G401 (cell line): ENCODE data around the gene NUMA1. TPM values are rescaled to one million over a fixed set of nuclear protein-coding genes. Genes with fewer than 3 reads are reported as not detected.

Experiments used
- DNase-seq: peaks from one replicate; pipeline ENCODE4 v3.0.0-alpha.2; 2015; ENCODE audit warnings: low spot score
- in situ Hi-C: cut with HindIII; loops from 2 replicates; pipeline ENCODE4 v1.10.0; 2016; ENCODE audit warnings: low sequenced_read_pairs, mixed read lengths
- total RNA-seq: library from RNA; depleted of rRNA; stranded (reverse); fragments of >200 nt; shearing (Covaris generic); gene quantifications from 2 replicates; pipeline ENCODE4 v1.2.3, GENCODE V29; 2014; rRNA removed

NUMA1 gene, protein sequence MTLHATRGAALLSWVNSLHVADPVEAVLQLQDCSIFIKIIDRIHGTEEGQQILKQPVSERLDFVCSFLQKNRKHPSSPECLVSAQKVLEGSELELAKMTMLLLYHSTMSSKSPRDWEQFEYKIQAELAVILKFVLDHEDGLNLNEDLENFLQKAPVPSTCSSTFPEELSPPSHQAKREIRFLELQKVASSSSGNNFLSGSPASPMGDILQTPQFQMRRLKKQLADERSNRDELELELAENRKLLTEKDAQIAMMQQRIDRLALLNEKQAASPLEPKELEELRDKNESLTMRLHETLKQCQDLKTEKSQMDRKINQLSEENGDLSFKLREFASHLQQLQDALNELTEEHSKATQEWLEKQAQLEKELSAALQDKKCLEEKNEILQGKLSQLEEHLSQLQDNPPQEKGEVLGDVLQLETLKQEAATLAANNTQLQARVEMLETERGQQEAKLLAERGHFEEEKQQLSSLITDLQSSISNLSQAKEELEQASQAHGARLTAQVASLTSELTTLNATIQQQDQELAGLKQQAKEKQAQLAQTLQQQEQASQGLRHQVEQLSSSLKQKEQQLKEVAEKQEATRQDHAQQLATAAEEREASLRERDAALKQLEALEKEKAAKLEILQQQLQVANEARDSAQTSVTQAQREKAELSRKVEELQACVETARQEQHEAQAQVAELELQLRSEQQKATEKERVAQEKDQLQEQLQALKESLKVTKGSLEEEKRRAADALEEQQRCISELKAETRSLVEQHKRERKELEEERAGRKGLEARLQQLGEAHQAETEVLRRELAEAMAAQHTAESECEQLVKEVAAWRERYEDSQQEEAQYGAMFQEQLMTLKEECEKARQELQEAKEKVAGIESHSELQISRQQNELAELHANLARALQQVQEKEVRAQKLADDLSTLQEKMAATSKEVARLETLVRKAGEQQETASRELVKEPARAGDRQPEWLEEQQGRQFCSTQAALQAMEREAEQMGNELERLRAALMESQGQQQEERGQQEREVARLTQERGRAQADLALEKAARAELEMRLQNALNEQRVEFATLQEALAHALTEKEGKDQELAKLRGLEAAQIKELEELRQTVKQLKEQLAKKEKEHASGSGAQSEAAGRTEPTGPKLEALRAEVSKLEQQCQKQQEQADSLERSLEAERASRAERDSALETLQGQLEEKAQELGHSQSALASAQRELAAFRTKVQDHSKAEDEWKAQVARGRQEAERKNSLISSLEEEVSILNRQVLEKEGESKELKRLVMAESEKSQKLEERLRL (N-terminal part only)
- total RNA-seq, result 128 and 136 TPM in 2 replicates

DNA sequence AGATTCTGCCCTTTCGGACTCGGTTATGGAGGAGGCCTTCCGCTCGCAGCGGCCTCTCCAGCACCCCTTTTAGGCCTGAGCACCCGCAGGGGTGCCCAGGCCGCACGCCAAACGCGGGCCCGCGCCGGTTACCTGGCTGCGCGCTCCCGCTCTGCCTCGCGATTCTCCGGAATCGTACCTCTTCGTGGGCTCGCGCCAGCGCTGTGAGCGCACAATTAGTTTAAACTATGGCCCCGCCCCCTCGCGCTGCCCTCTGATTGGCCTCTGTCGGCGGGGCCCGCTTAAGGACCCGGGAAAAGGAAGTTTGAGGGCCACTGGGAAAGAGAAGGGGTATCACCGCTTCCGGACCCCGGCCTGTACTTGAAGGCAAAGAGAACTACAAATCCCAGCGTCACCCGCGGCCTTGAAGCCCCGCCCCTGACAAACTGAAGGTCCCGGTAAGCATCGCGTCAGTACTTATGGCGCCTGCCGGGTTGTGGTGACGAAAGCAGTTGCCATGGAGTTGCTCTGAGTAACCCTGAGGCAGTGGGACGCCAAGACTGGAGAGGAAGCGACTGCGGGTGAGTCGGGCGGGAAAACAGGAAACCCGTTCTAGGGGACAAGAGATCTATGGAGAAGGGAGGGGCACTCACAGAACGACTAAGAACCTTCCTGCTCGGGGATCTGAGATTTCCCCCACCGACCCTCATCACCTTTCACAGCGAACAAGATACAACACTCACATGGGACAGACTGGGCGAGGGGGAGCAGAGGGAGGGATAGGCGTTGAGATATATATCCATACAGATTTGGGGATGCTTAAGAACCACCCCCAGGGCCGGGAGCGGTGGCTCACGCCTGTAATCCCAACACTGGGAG is at the start of gene NUMA1, which contains the start of gene LRRC51:
Gene NUMA1, minus strand, starts transcription at position 217 of the 858 bp plus-strand sequence. CDS start 44,599 bp downstream, outside the sequence.
Gene LRRC51, plus strand, starts transcription at position 525 of the 858 bp plus-strand sequence. CDS start 8,234 bp downstream, outside the sequence.
- in situ Hi-C loops, result no loop called here

DNA sequence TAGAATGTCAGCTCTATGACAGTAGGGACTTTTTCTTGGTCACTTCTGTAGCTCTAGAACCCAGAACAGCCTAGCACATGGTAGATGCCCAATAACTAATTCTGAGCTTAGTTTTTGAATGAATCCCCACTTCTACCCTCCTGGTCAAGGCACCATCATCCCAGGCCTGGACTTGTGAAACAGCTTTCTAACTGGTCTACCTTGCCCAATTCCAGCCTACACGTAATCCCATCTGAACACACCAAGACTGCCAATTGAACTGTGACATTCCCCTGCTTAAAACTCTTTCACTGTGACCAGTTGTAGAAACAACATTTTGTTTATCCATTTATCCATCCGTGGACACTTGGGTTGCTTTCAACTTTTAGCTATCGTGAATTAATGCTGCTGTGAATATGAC is 49.0 kb upstream of the NUMA1 start:
- in situ Hi-C loops, result no loop called here
- DNase-seq, result no peak

More for the DNA sequence above, at the start of gene NUMA1, which contains the start of gene LRRC51:
- DNase-seq, result peak; percentile 100

DNA sequence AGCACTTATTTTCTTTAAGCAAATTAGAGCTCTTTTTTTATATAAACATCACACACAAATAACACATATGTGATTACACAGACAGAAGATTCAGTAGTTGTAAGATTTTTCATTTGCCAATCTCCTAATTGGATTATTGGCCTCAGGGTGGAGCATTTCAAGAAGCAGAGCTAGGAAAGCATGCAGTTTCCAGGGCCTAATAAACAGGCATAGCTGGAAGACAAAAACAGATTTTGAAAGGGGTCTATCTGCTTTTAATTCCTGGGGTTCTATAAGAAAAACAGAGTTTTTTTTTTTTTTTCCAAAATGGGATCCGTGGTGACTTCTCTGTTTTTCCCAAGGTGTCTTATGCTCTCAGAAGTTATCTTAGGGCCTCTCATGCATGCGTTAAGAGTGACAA is 47.6 kb upstream of the NUMA1 start:
- DNase-seq, result no peak
- in situ Hi-C loops, result no loop called here

DNA sequence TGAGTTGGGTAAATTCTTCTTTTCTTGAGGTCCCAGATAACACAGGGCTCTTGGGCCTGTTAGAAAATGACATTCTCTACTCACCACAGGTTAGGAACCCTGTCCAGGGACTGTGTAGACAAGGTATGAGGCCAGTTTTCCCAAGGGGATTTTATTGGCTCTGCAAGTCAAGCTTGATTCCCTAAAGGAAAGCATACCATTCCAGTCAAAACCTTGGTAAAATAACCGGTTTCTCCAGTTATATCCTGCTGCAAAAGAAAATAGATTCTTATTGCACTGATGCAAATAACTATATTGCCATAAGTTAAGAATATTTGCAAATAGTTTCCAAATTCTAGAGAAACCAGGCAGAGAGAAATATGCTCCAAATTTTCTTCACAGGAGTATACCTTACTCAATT is 45.6 kb upstream of the NUMA1 start:
- no peak for DNase-seq
- in situ Hi-C loops, result no loop called here

DNA sequence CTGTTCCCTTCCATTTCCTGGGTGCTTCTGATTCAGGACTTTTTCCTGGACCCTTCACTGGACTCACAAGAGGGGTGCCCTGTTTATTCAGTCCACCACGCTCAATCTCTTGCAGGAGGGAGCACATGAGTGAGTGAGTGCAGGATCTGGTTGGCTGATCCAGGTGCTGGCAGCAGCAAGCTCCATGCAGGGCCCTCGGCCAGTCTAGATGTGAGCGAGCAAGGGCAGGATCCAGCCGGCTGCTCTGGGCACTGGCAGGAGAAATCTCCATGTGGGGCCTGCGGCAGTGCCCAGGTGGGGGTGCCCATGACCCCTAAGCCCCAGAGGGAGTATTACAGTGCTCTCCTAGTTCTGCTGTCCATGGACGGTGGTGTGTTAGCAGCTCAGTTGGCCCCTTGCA is 43.7 kb upstream of the NUMA1 start:
- no peak for DNase-seq
- in situ Hi-C loops, result no loop called here

DNA sequence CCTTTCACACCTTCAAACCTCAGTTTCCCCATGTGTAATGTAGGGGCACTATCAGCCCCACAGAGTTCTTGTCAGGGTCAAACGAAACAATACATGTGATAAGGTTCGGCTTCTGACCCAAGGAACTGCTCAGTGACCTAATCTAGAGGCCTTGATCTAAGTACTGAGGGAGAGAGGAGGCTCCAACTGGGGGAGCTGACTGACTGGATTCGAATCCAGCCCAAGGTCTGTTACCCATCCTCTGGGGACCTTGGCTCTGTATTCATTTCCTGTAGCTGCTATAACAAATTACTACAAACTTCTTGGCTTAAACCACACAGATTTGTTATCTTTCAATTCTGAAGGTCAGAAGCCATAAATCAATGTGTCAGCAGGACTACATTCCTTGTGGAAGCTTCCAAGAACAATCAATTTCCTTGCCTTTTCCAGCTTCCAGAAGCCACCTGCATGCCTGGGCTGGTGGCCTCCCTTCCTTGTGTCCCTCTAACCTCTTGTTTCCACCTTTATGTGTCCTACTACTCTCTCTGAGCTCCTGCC is 42.8 kb upstream of the NUMA1 start:
- in situ Hi-C loops, result no loop called here
- DNase-seq, result no peak

DNA sequence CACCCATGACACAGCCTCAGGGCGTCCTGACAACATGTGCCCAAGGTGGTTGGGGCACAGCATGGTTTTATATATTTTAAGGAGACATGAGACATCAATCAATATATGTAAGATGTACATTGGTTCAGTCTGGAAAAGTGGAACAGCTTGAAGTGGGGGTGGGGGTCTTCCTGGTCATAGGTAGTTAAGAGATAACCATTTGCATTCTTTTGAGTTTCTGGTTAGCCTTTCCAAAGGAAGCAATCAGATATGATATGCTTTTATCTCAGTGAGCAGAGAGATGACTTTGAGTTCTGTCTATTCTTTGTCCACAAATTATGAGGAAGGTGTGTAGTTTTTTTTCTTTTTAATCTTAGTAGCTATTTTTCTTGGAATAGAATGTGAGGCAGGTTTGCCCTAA is 42.3 kb upstream of the NUMA1 start:
- DNase-seq, result no peak
- in situ Hi-C loops, result no loop called here

DNA sequence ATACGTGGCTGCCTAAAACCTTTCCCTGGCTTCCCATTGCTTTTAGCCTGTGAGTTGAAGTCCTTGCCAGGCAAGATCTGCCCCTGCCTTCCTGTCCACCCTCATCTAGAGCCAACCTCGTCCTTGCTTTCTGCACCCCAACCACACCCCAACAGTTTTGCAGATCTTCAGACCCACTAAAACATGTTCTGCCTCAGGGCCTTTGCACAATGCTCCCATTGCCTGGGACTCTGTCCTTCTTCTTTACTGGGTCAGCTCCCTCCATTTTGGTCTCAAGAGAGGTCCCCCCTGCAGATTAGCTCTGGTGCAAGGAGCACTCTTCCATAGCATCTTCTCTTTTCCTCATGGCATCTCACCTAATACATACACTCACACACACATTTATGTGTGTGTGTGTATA is 40.6 kb upstream of the NUMA1 start:
- no peak for DNase-seq
- in situ Hi-C loops, result no loop called here

DNA sequence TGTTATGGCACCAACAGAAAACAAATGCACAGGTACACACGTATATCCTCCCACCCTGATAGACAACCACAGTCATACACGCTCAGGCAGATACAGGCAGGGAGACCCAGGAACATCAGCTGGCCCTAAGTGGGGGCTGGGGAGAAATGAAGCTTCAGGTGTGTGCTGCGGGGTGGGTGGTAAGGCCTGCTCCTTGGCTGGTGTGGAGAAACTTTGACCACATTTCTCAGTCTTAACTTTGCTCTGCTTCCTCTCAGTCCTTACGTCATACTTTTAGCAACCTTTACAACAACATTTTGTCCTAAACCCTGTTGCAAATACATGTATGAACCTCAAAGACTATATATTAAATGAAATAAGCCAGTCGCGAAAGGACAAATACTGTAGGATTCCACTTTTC is 38.9 kb upstream of the NUMA1 start:
- no peak for DNase-seq
- in situ Hi-C loops, result no loop called here

DNA sequence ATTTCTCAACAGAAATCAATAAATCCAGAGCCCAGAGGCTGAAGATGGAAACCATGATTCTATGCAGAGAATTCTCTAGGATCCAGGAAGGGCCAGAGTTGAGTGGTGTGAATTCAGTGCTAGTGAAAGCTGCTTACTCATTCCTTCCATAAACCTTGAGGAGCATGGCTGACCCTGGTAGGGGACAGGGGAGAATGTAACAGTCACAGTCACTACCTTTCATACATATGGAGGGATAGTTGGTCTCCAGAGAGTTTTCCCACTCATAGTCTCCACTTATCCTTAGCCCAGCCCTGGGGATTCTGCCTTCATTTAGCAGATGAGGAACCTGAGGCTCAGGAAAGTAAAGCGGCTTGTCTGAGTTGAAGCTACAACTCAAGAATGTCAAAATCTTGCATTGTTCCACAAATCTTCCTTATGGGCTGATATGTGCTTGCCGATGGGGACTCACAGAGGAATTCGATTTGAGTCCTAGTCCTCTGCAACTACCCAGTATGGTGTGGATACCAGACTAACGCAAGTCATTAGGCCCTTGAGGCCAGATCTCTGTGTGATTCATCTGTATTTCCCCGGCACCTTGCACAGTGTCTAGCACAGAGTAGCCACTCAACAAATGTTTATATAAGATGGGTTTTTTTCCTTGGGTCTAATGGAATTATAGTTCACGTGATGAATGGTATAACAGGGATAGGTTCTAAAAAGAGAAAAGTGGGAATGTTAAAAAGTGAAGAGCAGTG is 35.8 kb upstream of the NUMA1 start:
- no peak for DNase-seq
- in situ Hi-C loops, result no loop called here

DNA sequence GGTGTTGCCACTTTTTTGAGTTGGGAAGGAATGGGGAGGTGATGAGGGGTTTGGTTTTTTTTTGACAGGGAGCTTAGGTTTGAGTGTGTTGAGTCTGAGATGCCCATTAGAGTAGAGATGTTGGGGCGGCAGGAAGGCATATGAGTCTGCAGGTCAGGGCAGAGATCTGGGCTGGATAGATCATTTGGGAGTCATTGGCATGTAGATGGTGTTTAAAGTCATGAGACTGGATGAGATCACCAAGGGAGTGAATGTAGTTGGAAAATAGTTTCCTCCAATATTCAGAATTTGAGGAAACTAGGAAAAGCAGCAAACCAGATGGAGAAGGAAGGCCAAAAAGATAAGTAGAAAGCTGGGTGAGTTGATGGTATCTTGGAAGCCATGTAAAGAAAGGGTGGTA is 34.2 kb upstream of the NUMA1 start:
- in situ Hi-C loops, result no loop called here
- DNase-seq, result no peak

DNA sequence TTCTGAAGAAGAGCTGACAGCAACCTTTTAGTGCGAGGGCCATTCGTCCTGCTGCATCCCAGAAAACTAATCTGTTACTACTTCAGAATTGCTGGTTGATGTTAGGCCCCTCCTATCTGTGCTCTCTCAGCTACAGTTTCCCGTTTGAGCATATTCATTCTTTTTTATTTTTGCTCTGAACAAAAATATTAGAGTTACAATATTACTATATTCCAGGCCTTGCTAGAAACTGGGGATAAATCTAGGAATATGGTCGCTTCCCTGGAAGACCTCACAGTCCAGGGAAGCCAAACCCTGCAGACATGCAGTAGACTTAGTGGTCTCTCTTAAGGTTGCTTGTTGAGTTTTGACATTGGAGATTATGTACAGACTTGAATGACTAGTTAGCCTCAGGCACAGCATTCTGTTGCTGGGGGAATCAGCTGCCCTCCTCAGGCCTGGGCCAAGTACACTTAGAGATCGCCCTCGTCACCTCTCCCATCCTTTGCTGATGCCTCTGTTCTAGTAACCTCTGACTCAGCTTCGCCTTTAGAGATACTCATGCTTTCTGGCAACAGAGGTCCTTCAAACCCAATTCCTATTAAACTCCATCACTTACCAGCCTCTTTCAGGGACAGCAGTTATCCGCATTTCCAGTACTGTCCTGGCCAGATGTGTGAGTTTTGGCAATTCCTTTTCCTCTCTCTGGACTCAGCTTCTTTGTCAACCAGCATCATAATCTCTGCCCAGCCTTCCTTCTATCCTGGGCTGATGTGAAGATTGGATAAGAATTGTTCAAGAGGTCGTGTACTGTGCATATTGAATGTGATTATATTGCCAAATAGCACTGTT is 32.9 kb upstream of the NUMA1 start:
- DNase-seq, result no peak
- in situ Hi-C loops, result no loop called here

DNA sequence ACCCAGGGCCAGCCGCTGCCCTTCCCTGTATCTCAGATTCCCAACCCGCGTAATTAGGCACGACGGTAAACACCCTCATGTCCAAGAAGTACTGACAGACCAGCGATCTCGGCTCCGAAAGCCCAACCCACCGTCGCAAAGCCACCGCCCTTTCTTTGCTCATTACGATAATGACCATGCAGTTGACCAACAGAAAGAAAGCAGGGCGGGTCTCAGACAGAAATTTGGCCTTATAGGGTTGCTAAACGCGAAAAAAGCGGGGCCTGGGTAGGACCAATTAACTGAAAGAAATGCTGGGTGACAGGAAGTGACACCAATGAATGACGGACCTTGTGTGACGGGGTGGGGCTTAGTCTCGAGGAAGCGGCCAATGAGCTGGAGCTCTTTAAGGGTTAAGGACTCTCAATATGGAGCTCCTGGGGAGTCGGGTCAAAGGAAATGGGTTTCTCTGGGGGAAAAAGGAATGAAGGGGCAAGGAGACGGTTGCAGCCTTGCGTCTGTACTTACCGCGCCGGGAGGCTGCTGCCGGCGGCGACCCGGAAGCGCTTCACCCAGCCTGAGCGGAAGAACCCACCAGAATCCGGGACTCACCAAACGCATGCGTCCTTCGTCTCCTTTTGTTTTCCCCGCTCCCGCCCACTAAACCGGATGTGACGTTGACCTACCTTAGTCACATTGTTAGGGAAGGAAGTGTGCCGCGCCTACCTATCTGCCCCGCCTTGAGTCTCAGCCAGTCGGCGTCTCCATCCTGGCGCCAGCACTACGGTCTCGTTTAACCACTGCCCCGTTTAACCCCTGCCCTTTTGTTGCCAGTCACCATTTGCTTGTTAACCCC is 32.0 kb upstream of the NUMA1 start, which contains the start of gene ANAPC15:
Gene ANAPC15, minus strand, starts transcription at position 553 of the 835 bp plus-strand sequence. CDS start 1,419 bp downstream, outside the sequence.
- in situ Hi-C loops, result no loop called here
- peak; percentile 100 for DNase-seq

DNA sequence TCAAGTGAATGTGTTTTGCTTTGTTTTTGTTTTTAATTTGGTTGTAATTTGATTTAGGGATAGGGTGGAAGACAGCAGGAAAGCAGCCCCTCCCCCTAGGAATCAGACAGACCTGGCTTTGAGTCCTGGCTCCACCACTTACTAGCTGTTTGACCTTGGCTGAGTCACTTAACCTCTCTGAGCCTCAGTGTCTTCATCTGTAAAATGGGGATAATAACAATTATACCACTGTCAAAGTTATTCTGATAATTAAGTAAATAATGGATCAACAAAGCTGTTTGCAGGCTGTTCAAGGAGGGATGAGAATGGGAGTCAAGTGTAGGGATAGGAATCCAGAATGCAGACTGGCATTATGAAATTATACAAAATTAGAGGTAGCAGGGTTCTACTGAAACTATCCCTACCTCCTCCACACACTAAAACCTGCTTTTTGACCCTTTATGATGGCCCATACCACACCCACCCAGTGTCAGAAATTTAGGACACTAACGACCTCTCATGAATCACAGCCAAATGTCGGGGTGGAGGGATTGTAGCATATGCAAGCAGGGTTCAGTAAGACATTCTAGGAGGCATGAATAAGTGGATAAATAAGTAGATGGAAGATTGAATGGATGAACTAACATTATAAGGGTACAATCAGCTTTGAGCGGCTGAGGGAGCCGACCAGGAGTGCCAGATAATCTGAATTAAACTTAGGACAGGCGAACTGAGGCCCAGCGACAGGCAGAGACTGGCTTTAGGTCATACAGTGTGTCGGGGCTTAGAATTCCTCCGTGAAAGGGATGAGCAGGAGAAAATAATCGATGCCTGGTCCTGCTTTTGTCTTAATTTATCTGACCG is 31.2 kb upstream of the NUMA1 start:
- in situ Hi-C loops, result no loop called here
- no peak for DNase-seq

DNA sequence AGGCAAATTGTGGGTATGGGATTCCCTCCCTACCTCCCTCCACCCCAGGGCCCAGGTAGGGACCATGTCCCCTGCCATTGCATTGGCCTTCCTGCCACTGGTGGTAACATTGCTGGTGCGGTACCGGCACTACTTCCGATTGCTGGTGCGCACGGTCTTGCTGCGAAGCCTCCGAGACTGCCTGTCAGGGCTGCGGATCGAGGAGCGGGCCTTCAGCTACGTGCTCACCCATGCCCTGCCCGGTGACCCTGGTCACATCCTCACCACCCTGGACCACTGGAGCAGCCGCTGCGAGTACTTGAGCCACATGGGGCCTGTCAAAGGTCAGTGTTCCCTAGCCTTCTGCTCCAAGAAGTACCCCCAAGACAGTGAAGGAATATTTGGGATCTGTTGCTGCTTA is 25.5 kb upstream of the NUMA1 start, which contains the start of gene TOMT:
Gene TOMT, plus strand, starts transcription at position 37 of the 400 bp plus-strand sequence. Its CDS starts 28 bp downstream, at position 65.
- in situ Hi-C loops, result no loop called here
- no peak for DNase-seq
